HEK293T (cell line): ENCODE data around the gene AGAP9.
"Not testable (repeated sequence)": the region's sequence is repeated elsewhere in the genome, so short reads cannot be mapped to it uniquely, and the experiment has no call there.

Experiments
- ARNT ChIP-seq: fragments of 450-650 bp; IDR thresholded peaks from 2 replicates; pipeline ENCODE4 v1.6.1; 2017; ENCODE audit warnings: mild to moderate bottlenecking
- BHLHE40 ChIP-seq: fragments of 450-650 bp; IDR thresholded peaks from 2 replicates; pipeline ENCODE4 v1.6.1; 2016; ENCODE audit warnings: mild to moderate bottlenecking, moderate library complexity, borderline replicate concordance
- ELF4 ChIP-seq: fragments of 450-650 bp; IDR thresholded peaks from 2 replicates; pipeline ENCODE4 v1.6.1; 2017; ENCODE audit warnings: antibody characterized with exemption
- FOXA1 ChIP-seq: fragments of 450-650 bp; IDR thresholded peaks from 2 replicates; pipeline ENCODE4 v1.6.1; 2016; ENCODE audit warnings: mild to moderate bottlenecking
- FOXK2 ChIP-seq: fragments of 450-650 bp; IDR thresholded peaks from 2 replicates; pipeline ENCODE4 v1.6.1; 2016; ENCODE audit warnings: mild to moderate bottlenecking
- FOXM1 ChIP-seq: fragments of 450-650 bp; IDR thresholded peaks from 2 replicates; pipeline ENCODE4 v1.6.1; 2017; ENCODE audit warnings: mild to moderate bottlenecking, borderline replicate concordance
- HDGF ChIP-seq: fragments of 450-650 bp; IDR thresholded peaks from 2 replicates; pipeline ENCODE4 v1.6.1; 2017; ENCODE audit warnings: antibody characterized with exemption, borderline replicate concordance
- L3MBTL2 ChIP-seq: fragments of 450-650 bp; conservative IDR thresholded peaks from 2 replicates; pipeline ENCODE4 v1.6.1; 2016; ENCODE audit warnings: mild to moderate bottlenecking
- LEF1 ChIP-seq: fragments of 450-650 bp; IDR thresholded peaks from 2 replicates; pipeline ENCODE4 v1.6.1; 2017; ENCODE audit warnings: mild to moderate bottlenecking, borderline replicate concordance
- NFRKB ChIP-seq: fragments of 450-650 bp; IDR thresholded peaks from 2 replicates; pipeline ENCODE4 v1.6.1; 2016; ENCODE audit warnings: mild to moderate bottlenecking, moderate library complexity
- SP1 ChIP-seq: fragments of 450-650 bp; IDR thresholded peaks from 2 replicates; pipeline ENCODE4 v1.6.1; 2017
- SUZ12 ChIP-seq: fragments of 450-650 bp; IDR thresholded peaks from 2 replicates; pipeline ENCODE4 v1.6.1; 2016; ENCODE audit warnings: mild to moderate bottlenecking
- TARDBP ChIP-seq: fragments of 450-650 bp; IDR thresholded peaks from 2 replicates; pipeline ENCODE4 v1.6.1; 2016

GRCh38 chr10:47566108-47566699 is 42.8 kb upstream of the AGAP9 start:
- TF ChIP-seq BHLHE40, FOXA1, L3MBTL2, NFRKB, ELF4, SP1, FOXM1, TARDBP, LEF1, FOXK2, HDGF, ARNT, SUZ12: not testable (repeated sequence)
